ENCODE data around the gene NPHP4.

- TF ChIP-seq CTCF (IDR thresholded peaks at IDR 0.05; ENCODE audit: low read length) (no peak), EZH2 (optimal IDR thresholded peaks at IDR 0.05; ENCODE audit: low read depth, low read length) (no peak)
Observed at GRCh38 chr1:5861871-5862825, 130.1 kb downstream of the NPHP4 start.

Data from MM.1S (cell line).